ENCODE results near the gene AP2A1. TPM values are rescaled to one million over a fixed set of nuclear protein-coding genes. Genes with fewer than 3 reads are reported as not detected.

AP2A1 gene
- total and polyA plus RNA-seq, 2 donors (not counting 1 experiment from before 2014, with no cell fraction given), result 48.4 to 56.9 TPM

- no peak overlapping the region for H3K4me3 ChIP-seq (ENCODE audit: control extremely low read depth in 1 of 5, extremely low read depth in 1 of 5, insufficient read depth in 1 of 5, low read depth in 2 of 5, low read length in 4 of 5)
- WGBS (ENCODE audit: insufficient coverage), result 83% methylated on average over 7 of the region's 12 CpGs
- Mint-ChIP-seq H3K27ac (peak overlapping the region; percentile 10), H3K4me1 (no peaks in the 10 kb centered on the region), H3K4me3 (no peak overlapping the region), H3K9me3 (ENCODE audit: insufficient read depth) (no peaks in the 10 kb centered on the region), H3K27me3 (no peaks in the 10 kb centered on the region)
- H3K9me3 ChIP-seq (ENCODE audit: control extremely low read depth in 1 of 3, control insufficient read depth in 2 of 3, insufficient read depth in 1 of 3, low read length in 2 of 3), result peaks cover 0 to 2% (median 0%) of the 10 kb centered on the region in 3 donors
- DNase-seq, result no peak
- POLR2A ChIA-PET, result no interaction called here
- no peaks in the 10 kb centered on the region for H3K27me3 ChIP-seq (replicated peaks in 1 of 4; ENCODE audit: control extremely low read depth in 1 of 4, control insufficient read depth in 3 of 4, insufficient read depth in 4 of 4, low read length in 3 of 4)
- no peak overlapping the region for H3K9ac ChIP-seq (ENCODE audit: low read length)
- CTCF ChIA-PET, result interaction anchor here (1.1 kb wide), 1 partner anchor 14 kb away, joined by 3 read pairs; no protein-coding TSS in a partner anchor
- H3K4me2 ChIP-seq (replicated peaks; ENCODE audit: low read depth, low read length, poor library complexity, severe bottlenecking), result no peak overlapping the region
- H3K4me1 ChIP-seq (ENCODE audit: control insufficient read depth in 2 of 2, insufficient read depth in 2 of 2, low read length in 2 of 2), result no peaks in the 10 kb centered on the region
- no peak overlapping the region for H3K27ac ChIP-seq (ENCODE audit: low read length in 2 of 2)
- H4K20me1 ChIP-seq (ENCODE audit: control insufficient read depth, insufficient read depth, low read length, poor library complexity, severe bottlenecking), result peaks cover 58% of the 10 kb centered on the region
- intact Hi-C loops (cut with micrococcal nuclease), result no loop called here
- H2AFZ ChIP-seq (ENCODE audit: insufficient read depth, low read depth, low read length, poor library complexity, severe bottlenecking), result no peak overlapping the region
- peaks cover 0 to 89% of the 10 kb centered on the region in 2 experiments for H3K36me3 ChIP-seq (replicated peaks in 1 of 2; ENCODE audit: control extremely low read depth in 1 of 2, control insufficient read depth in 1 of 2, extremely low read depth in 1 of 2, insufficient read depth in 2 of 2, low read length in 1 of 2)
- peaks cover 48% of the 10 kb centered on the region for H3K79me2 ChIP-seq (ENCODE audit: control insufficient read depth, insufficient read depth, low read length)
- no peak for ATAC-seq (ENCODE audit: low read depth)
- TF ChIP-seq EZH2 (IDR thresholded peaks at IDR 0.05; ENCODE audit: borderline replicate concordance, insufficient read depth, low read depth, low read length, poor library complexity, severe bottlenecking) (no peak), CTCF (IDR thresholded peaks at IDR 0.05) (no peak)
These were observed 64.0 kb downstream of the AP2A1 start for GRCh38 chr19:49830766-49831165.

DNA sequence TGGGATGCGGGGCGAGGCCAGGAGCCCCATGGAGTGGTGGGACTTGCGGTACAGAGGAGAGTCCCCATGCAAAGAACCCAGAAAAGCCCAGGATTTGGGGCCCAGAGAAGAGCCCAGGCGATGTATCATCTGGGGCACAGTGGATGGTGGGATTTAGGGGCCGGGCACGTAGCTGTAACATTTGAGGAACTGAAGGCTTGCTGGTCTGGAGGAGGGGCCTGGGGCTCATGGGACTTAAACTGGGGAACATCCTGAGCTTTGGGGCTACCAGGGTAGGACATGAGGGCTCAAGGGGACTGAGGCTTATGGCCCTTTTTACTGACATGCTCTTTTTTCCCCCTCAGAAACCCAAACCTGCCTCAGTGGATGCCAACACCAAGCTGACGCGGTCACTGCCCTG is 64.8 kb downstream of the AP2A1 start:
- ChIA-PET CTCF (no interaction called here), POLR2A (interaction anchor here (0.7 kb wide), 1 partner anchor 12 kb away, joined by 3 read pairs; no protein-coding TSS in a partner anchor)
- H3K9me3 ChIP-seq (ENCODE audit: control extremely low read depth in 1 of 3, control insufficient read depth in 2 of 3, insufficient read depth in 1 of 3, low read length in 2 of 3), result peaks cover 0 to 2% (median 0%) of the 10 kb centered on the region in 3 donors
- H2AFZ ChIP-seq (ENCODE audit: insufficient read depth, low read depth, low read length, poor library complexity, severe bottlenecking), result no peak overlapping the region
- intact Hi-C loops (cut with micrococcal nuclease), result no loop called here
- H3K27me3 ChIP-seq (replicated peaks in 1 of 4; ENCODE audit: control extremely low read depth in 1 of 4, control insufficient read depth in 3 of 4, insufficient read depth in 4 of 4, low read length in 3 of 4), result no peaks in the 10 kb centered on the region
- Mint-ChIP-seq H3K4me1 (no peaks in the 10 kb centered on the region), H3K27ac (no peak overlapping the region), H3K4me3 (no peak overlapping the region), H3K27me3 (no peaks in the 10 kb centered on the region), H3K9me3 (ENCODE audit: insufficient read depth) (no peaks in the 10 kb centered on the region)
- H3K36me3 ChIP-seq (replicated peaks in 1 of 2; ENCODE audit: control extremely low read depth in 1 of 2, control insufficient read depth in 1 of 2, extremely low read depth in 1 of 2, insufficient read depth in 2 of 2, low read length in 1 of 2), result peaks cover 0 to 92% of the 10 kb centered on the region in 2 experiments
- ATAC-seq (ENCODE audit: low read depth), result no peak
- TF ChIP-seq EZH2 (IDR thresholded peaks at IDR 0.05; ENCODE audit: borderline replicate concordance, insufficient read depth, low read depth, low read length, poor library complexity, severe bottlenecking) (no peak), CTCF (IDR thresholded peaks at IDR 0.05) (no peak)
- H4K20me1 ChIP-seq (ENCODE audit: control insufficient read depth, insufficient read depth, low read length, poor library complexity, severe bottlenecking), result peaks cover 49% of the 10 kb centered on the region
- H3K4me1 ChIP-seq (ENCODE audit: control insufficient read depth in 2 of 2, insufficient read depth in 2 of 2, low read length in 2 of 2), result no peaks in the 10 kb centered on the region
- no peak overlapping the region for H3K9ac ChIP-seq (ENCODE audit: low read length)
- H3K4me3 ChIP-seq (ENCODE audit: control extremely low read depth in 1 of 5, extremely low read depth in 1 of 5, insufficient read depth in 1 of 5, low read depth in 2 of 5, low read length in 4 of 5), result no peak overlapping the region
- H3K79me2 ChIP-seq (ENCODE audit: control insufficient read depth, insufficient read depth, low read length), result peaks cover 40% of the 10 kb centered on the region
- no peak overlapping the region for H3K27ac ChIP-seq (ENCODE audit: low read length in 2 of 2)
- WGBS (ENCODE audit: insufficient coverage), result 88% methylated on average over 8 of the region's 8 CpGs
- H3K4me2 ChIP-seq (replicated peaks; ENCODE audit: low read depth, low read length, poor library complexity, severe bottlenecking), result no peak overlapping the region
- no peak for DNase-seq
